H7 (cell line): ENCODE results near the gene GFI1B. TPM values are rescaled to one million over a fixed set of nuclear protein-coding genes. Genes with fewer than 3 reads are reported as not detected.
"Not testable (repeated sequence)": the region's sequence is repeated elsewhere in the genome, so short reads cannot be mapped to it uniquely, and the experiment has no call there.

Experiments used
- DNase-seq: peaks from one replicate; pipeline ENCODE4 v3.0.0; 2012
- H3K27me3 ChIP-seq: 2 replicates; pipeline ENCODE4 v1.6.0; 2011; ENCODE audit warnings: mild to moderate bottlenecking, low read length; ENCODE audit not compliant: control insufficient read depth, insufficient read depth
- H3K36me3 ChIP-seq: replicated peaks from 2 replicates; pipeline ENCODE4 v1.5.1; 2011; ENCODE audit warnings: low read length; ENCODE audit not compliant: control insufficient read depth, insufficient read depth
- H3K4me3 ChIP-seq: 2 replicates; pipeline ENCODE4 v1.5.1; 2011; ENCODE audit warnings: low read depth, mild to moderate bottlenecking, control low read depth, low read length, moderate library complexity; ENCODE audit not compliant: insufficient read depth
- total RNA-seq: library from RNA; depleted of rRNA; stranded (reverse); fragments of >200 nt; shearing (Covaris generic); gene quantifications from 2 replicates; pipeline ENCODE4 v1.2.3, GENCODE V29; 2014

The GFI1B gene
- total RNA-seq, 1 experiment from 2014 or later, result not detected

GRCh38 chr9:132980157-132980556 lies 1.7 kb downstream of the GFI1B start:
- DNase-seq, result no peak
- Histone ChIP-seq H3K36me3 (no peaks in the 10 kb centered on the region), H3K27me3 (peaks cover 10% of the 10 kb centered on the region), H3K4me3 (no peak overlapping the region)

GRCh38 chr9:132982458-132982857 lies 4.0 kb downstream of the GFI1B start:
- H3K27me3 ChIP-seq, result peaks cover 10% of the 10 kb centered on the region
- no peaks in the 10 kb centered on the region for H3K36me3 ChIP-seq
- H3K4me3 ChIP-seq, result no peak overlapping the region
- no peak for DNase-seq

- H3K4me3 ChIP-seq, result no peak overlapping the region
- peak; percentile 14 for DNase-seq
- no peaks in the 10 kb centered on the region for H3K36me3 ChIP-seq
- peaks cover 6% of the 10 kb centered on the region; the same call in 1 of the 2 replicates for H3K27me3 ChIP-seq
These were observed 5.2 kb downstream of the GFI1B start for GRCh38 chr9:132983491-132984201.

GRCh38 chr9:132984202-132985070 lies 5.9 kb downstream of the GFI1B start:
- peak; percentile 55 for DNase-seq
- Histone ChIP-seq H3K4me3 (no peak overlapping the region), H3K36me3 (no peaks in the 10 kb centered on the region), H3K27me3 (peaks cover 2% of the 10 kb centered on the region; the same call in 1 of the 2 replicates)

- DNase-seq, result peak; percentile 45
- H3K27me3 ChIP-seq, result peaks cover 2% of the 10 kb centered on the region; the same call in 1 of the 2 replicates
These were observed 6.5 kb downstream of the GFI1B start for GRCh38 chr9:132985071-132985350.

GRCh38 chr9:132985489-132985888 lies 7.0 kb downstream of the GFI1B start:
- DNase-seq, result no peak
- H3K4me3 ChIP-seq, result no peak overlapping the region
- no peaks in the 10 kb centered on the region for H3K27me3 ChIP-seq
- H3K36me3 ChIP-seq, result no peaks in the 10 kb centered on the region

More at GRCh38 chr9:132985071-132985350, 6.5 kb downstream of the GFI1B start:
- H3K36me3 ChIP-seq, result no peaks in the 10 kb centered on the region
- H3K4me3 ChIP-seq, result no peak overlapping the region

GRCh38 chr9:132986114-132986513 lies 7.6 kb downstream of the GFI1B start:
- Histone ChIP-seq H3K4me3 (no peak overlapping the region), H3K36me3 (no peaks in the 10 kb centered on the region), H3K27me3 (no peaks in the 10 kb centered on the region)
- peak; percentile 7 for DNase-seq

- Histone ChIP-seq H3K36me3 (no peaks in the 10 kb centered on the region), H3K27me3 (no peaks in the 10 kb centered on the region), H3K4me3 (no peak overlapping the region)
- peak; percentile 52 for DNase-seq
These were observed 8.4 kb downstream of the GFI1B start for GRCh38 chr9:132986640-132987620.

- H3K36me3 ChIP-seq, result no peaks in the 10 kb centered on the region
- no peaks in the 10 kb centered on the region for H3K27me3 ChIP-seq
- peak; percentile 54 for DNase-seq
- H3K4me3 ChIP-seq, result no peak overlapping the region
These were observed 9.9 kb downstream of the GFI1B start for GRCh38 chr9:132988244-132989013.

GRCh38 chr9:132989014-132989310 lies 10.5 kb downstream of the GFI1B start:
- Histone ChIP-seq H3K4me3 (no peak overlapping the region), H3K27me3 (no peaks in the 10 kb centered on the region), H3K36me3 (no peaks in the 10 kb centered on the region)
- DNase-seq, result peak; percentile 56

GRCh38 chr9:132989414-132989996 lies 11.0 kb downstream of the GFI1B start:
- peak; percentile 69 for DNase-seq
- H3K36me3 ChIP-seq, result no peaks in the 10 kb centered on the region
- H3K27me3 ChIP-seq, result no peaks in the 10 kb centered on the region
- H3K4me3 ChIP-seq, result no peak overlapping the region

GRCh38 chr9:132989998-132990557 lies 11.6 kb downstream of the GFI1B start:
- H3K4me3 ChIP-seq, DNase-seq, H3K27me3 ChIP-seq, H3K36me3 ChIP-seq: not testable (repeated sequence)

GRCh38 chr9:132990781-132991180 lies 12.3 kb downstream of the GFI1B start:
- Histone ChIP-seq H3K27me3 (no peaks in the 10 kb centered on the region), H3K4me3 (no peak overlapping the region), H3K36me3 (no peaks in the 10 kb centered on the region)
- peak; percentile 34 for DNase-seq
